Coronary artery (tissue), 2 donors: ENCODE measurements around the gene PCSK4.

Experiments
- DNase-seq: peaks from one replicate; pipeline ENCODE4 v3.0.0-alpha.2; 2017; ENCODE audit warnings: low spot score
- H3K27ac ChIP-seq, 2 donors: fragments of 200-600 bp; sonication (generic); one replicate each; pipeline ENCODE4 v1.5.1; 2016 to 2019
- H3K4me3 ChIP-seq: fragments of 200-600 bp; sonication (generic); 2 replicates; pipeline ENCODE4 v1.5.1; 2016; ENCODE audit warnings: mild to moderate bottlenecking, moderate library complexity
- CTCF ChIP-seq: fragments of 200-600 bp; sonication (generic); IDR thresholded peaks from one replicate; pipeline ENCODE4 v1.5.1; 2019; ENCODE audit warnings: antibody characterized with exemption

Gene PCSK4

GRCh38 chr19:1452802-1453524, 37.2 kb downstream of the PCSK4 start:
- no peak for DNase-seq
- Histone ChIP-seq H3K27ac (no peak overlapping the region), H3K4me3 (peak overlapping the region; percentile 42)
- no peak for TF ChIP-seq CTCF

- DNase-seq: no peak
- no peak for TF ChIP-seq CTCF
- no peak overlapping the region for H3K4me3 ChIP-seq
- H3K27ac ChIP-seq: no peak overlapping the region
Observed at GRCh38 chr19:1451916-1452801, 38.0 kb downstream of the PCSK4 start.

GRCh38 chr19:1450735-1451731, 39.1 kb downstream of the PCSK4 start:
- H3K27ac ChIP-seq: no peak overlapping the region
- no peak for TF ChIP-seq CTCF

GRCh38 chr19:1449467-1450442, 40.4 kb downstream of the PCSK4 start, which contains the start of gene APC2:
TSS of gene APC2 (plus strand) at chr19:1450121. CDS start at chr19:1453002, 2,881 bp downstream.
- H3K27ac ChIP-seq: no peak within 1 kb of the TSS
- peak within 1 kb of the TSS; percentile 38 for H3K4me3 ChIP-seq
- no peak for TF ChIP-seq CTCF
- no peak for DNase-seq

More at GRCh38 chr19:1450735-1451731, 39.1 kb downstream of the PCSK4 start:
- no peak for DNase-seq
- no peak overlapping the region for H3K4me3 ChIP-seq

GRCh38 chr19:1447944-1448343, 42.2 kb downstream of the PCSK4 start:
- TF ChIP-seq CTCF: no peak
- no peak for DNase-seq
- no peak overlapping the region for H3K4me3 ChIP-seq

More at GRCh38 chr19:1447944-1448343, 42.2 kb downstream of the PCSK4 start:
- H3K27ac ChIP-seq: no peak overlapping the region
